Endothelial cell of umbilical vein (primary cell): ENCODE results near the gene IGHMBP2. TPM values are rescaled to one million over a fixed set of nuclear protein-coding genes. Genes with fewer than 3 reads are reported as not detected.

ENCODE experiments used
- BruUV-seq: library from RNA; stranded (reverse); fragments of 400-500 nt; replicated peaks from 2 replicates; lab custom pipeline; 2021; lab: Mats Ljungman, UMichigan
- CTCF ChIA-PET: fragments of 300-600, 350-600 bp; sonication (Branson Sonifier 250); formaldehyde crosslinking; loops from one replicate; lab custom pipeline; 2021; ENCODE audit warnings: antibody characterized with exemption, inconsistent platforms; lab: Charles Lee
- POLR2A ChIA-PET: fragments of 300-600, 350-600 bp; sonication (Branson Sonifier 250); formaldehyde crosslinking; loops from one replicate; lab custom pipeline; 2021; ENCODE audit warnings: antibody characterized with exemption, inconsistent platforms; lab: Charles Lee
- DNase-seq: peaks from one replicate; pipeline ENCODE4 v3.0.0-alpha.2; 2011; ENCODE audit warnings: low read depth, low spot score
- FAIRE-seq: peaks from 2 replicates; lab custom pipeline; 2011; peaks lifted over from hg19 to GRCh38; lab: Jason Lieb, UNC
- H2AFZ ChIP-seq: 2 replicates; pipeline ENCODE4 v1.6.0; 2012; ENCODE audit warnings: low read depth, low read length, control low read depth, inconsistent platforms
- H3K27ac ChIP-seq: 2 replicates; pipeline ENCODE4 v1.5.1; 2011; ENCODE audit warnings: low read depth, mild to moderate bottlenecking, control low read depth, low read length, moderate library complexity; ENCODE audit not compliant: insufficient read depth
- H3K27me3 ChIP-seq, 2 experiments: 2 replicates each; pipeline versions ENCODE4 v1.6.0 to v1.6.1; 2011; ENCODE audit warnings: low read length in 2 of 2, mixed read lengths in 1 of 2; ENCODE audit not compliant: control insufficient read depth in 2 of 2, insufficient read depth in 2 of 2
- H3K36me3 ChIP-seq, 2 experiments: 2 replicates in 1 of 2; 3 replicates in 1 of 2; pipeline ENCODE4 v1.5.1; 2011; ENCODE audit warnings: low read length in 2 of 2, mild to moderate bottlenecking in 1 of 2, moderate library complexity in 1 of 2; ENCODE audit not compliant: control insufficient read depth in 2 of 2, insufficient read depth in 2 of 2; ENCODE audit errors: extremely low read depth in 1 of 2
- H3K4me1 ChIP-seq: 3 replicates; pipeline ENCODE4 v1.5.1; 2011; ENCODE audit warnings: mild to moderate bottlenecking, low read length; ENCODE audit not compliant: control insufficient read depth, insufficient read depth; ENCODE audit errors: extremely low read depth
- H3K4me2 ChIP-seq: 2 replicates; pipeline ENCODE4 v1.6.1; 2011; ENCODE audit warnings: low read length, control low read depth, mixed read lengths; ENCODE audit not compliant: insufficient read depth
- H3K4me3 ChIP-seq, 3 experiments: fragments of 200-600 bp in 1 of 3; sonication (generic), shearing (Covaris generic) in 1 of 3; replicated peaks in 1 of 3; 2 replicates each; pipeline ENCODE4 v1.5.1; 2011 to 2016; ENCODE audit warnings: control low read depth in 3 of 3, low read length in 3 of 3, mild to moderate bottlenecking in 2 of 3, inconsistent platforms in 1 of 3, low read depth in 1 of 3, moderate library complexity in 1 of 3; ENCODE audit not compliant: insufficient read depth in 1 of 3
- H3K79me2 ChIP-seq: 2 replicates; pipeline ENCODE4 v1.6.0; 2012; ENCODE audit warnings: low read length, inconsistent platforms; ENCODE audit not compliant: control insufficient read depth, insufficient read depth
- H3K9ac ChIP-seq: replicated peaks from 2 replicates; pipeline ENCODE3; 2011; ENCODE audit warnings: low read length, control low read depth; ENCODE audit not compliant: insufficient read depth; ENCODE audit errors: extremely low read depth
- H3K9me1 ChIP-seq: replicated peaks from 3 replicates; pipeline ENCODE4 v1.6.0; 2011; ENCODE audit warnings: mild to moderate bottlenecking, low read length; ENCODE audit not compliant: control insufficient read depth, insufficient read depth; ENCODE audit errors: extremely low read depth
- H3K9me3 ChIP-seq: replicated peaks from 2 replicates; pipeline ENCODE4 v1.5.1; 2012; ENCODE audit warnings: low read length, inconsistent platforms; ENCODE audit not compliant: control insufficient read depth, insufficient read depth
- H4K20me1 ChIP-seq: replicated peaks from 2 replicates; pipeline ENCODE3; 2011; ENCODE audit warnings: mild to moderate bottlenecking, low read length; ENCODE audit not compliant: control insufficient read depth, insufficient read depth; ENCODE audit errors: extremely low read depth
- CTCF ChIP-seq, 2 donors: IDR thresholded peaks; 1 replicate in 1 of 2; 2 replicates in 1 of 2; pipeline ENCODE4 v1.5.1; 2011; ENCODE audit warnings: low read length in 2 of 2, mild to moderate bottlenecking in 2 of 2, moderate library complexity in 2 of 2, control low read depth in 1 of 2, inconsistent platforms in 1 of 2, low read depth in 1 of 2; ENCODE audit not compliant: insufficient read depth in 1 of 2; ENCODE audit errors: extremely low read depth in 1 of 2
- EZH2 ChIP-seq: IDR thresholded peaks from 2 replicates; pipeline ENCODE4 v1.6.1; 2012; ENCODE audit warnings: borderline replicate concordance, low read depth, mild to moderate bottlenecking, moderate library complexity, low read length, inconsistent platforms; ENCODE audit not compliant: severe bottlenecking
- FOS ChIP-seq: IDR thresholded peaks from 2 replicates; pipeline ENCODE4 v1.6.1; 2011; ENCODE audit warnings: mild to moderate bottlenecking, low read length, moderate library complexity, borderline replicate concordance; ENCODE audit not compliant: insufficient read depth
- GATA2 ChIP-seq: IDR thresholded peaks from 2 replicates; pipeline ENCODE4 v1.7.0; 2011; ENCODE audit warnings: low read depth, mild to moderate bottlenecking, moderate library complexity, mixed read lengths, low read length; ENCODE audit not compliant: insufficient read length, insufficient read depth
- JUN ChIP-seq: IDR thresholded peaks from 2 replicates; pipeline ENCODE4 v1.6.1; 2011; ENCODE audit warnings: borderline replicate concordance, low read depth; ENCODE audit not compliant: insufficient read length, insufficient read depth
- MAX ChIP-seq: IDR thresholded peaks from 2 replicates; pipeline ENCODE4 v1.6.1; 2011; ENCODE audit not compliant: insufficient read depth, insufficient read length
- MYC ChIP-seq: IDR thresholded peaks from one replicate; pipeline ENCODE4 v1.6.1; 2011; ENCODE audit warnings: mild to moderate bottlenecking, low read depth, low read length
- POLR2A ChIP-seq: IDR thresholded peaks from 2 replicates; pipeline ENCODE4 v1.6.1; 2012; ENCODE audit warnings: low read depth, mild to moderate bottlenecking, control low read depth, low read length
- POLR2AphosphoS5 ChIP-seq: IDR thresholded peaks from 2 replicates; pipeline ENCODE4 v1.6.1; 2012; ENCODE audit warnings: low read depth, mild to moderate bottlenecking, control low read depth, low read length, moderate library complexity; ENCODE audit not compliant: insufficient read depth
- dilution Hi-C: fragments of 300-500 bp; cut with MboI; formaldehyde crosslinking; loops from one replicate; pipeline ENCODE4 v1.15.0; 2019; ENCODE audit warnings: low sequenced_read_pairs; ENCODE audit not compliant: extremely low pct_ligation_motif_present
- intact Hi-C: fragments of 100-400 bp; cut with micrococcal nuclease; formaldehyde crosslinking; loops from one replicate; pipeline ENCODE4 v1.10.0; 2022
- polyA plus RNA-seq, 4 experiments: library from polyadenylated mRNA; depleted of rRNA in 3 of 4; stranded (reverse) in 3 of 4; unstranded in 1 of 4; fragments of >200 nt; gene quantifications; 2 replicates each; pipeline versions ENCODE4 v1.2.1 to v1.2.3, GENCODE V29; 2011 to 2012; ENCODE audit warnings: missing spikeins in 1 of 4
- total RNA-seq: library from RNA; stranded (reverse); gene quantifications from 2 replicates; pipeline ENCODE4 v1.2.3, GENCODE V29; 2021

Gene IGHMBP2
- total and polyA plus RNA-seq, 2 donors (not counting 3 experiments of a cell fraction or from before 2014, with no cell fraction given), result 10.9 to 25.1 TPM

- CTCF ChIA-PET, result no interaction called here
Measured at GRCh38 chr11:68897441-68897840, 6.2 kb upstream of the IGHMBP2 start.

More at GRCh38 chr11:68897441-68897840, 6.2 kb upstream of the IGHMBP2 start:
- no peak for DNase-seq
- peaks cover 13 to 34% of the 10 kb centered on the region in 2 experiments for H3K36me3 ChIP-seq
- no TSS peak for BruUV-seq
- FAIRE-seq, result no peak
- intact Hi-C loops, result no loop called here
- H3K4me3 ChIP-seq, result no peak overlapping the region
- H3K27me3 ChIP-seq, result no peaks in the 10 kb centered on the region
- TF ChIP-seq EZH2 (no peak), POLR2AphosphoS5 (no peak), POLR2A (no peak), GATA2 (no peak), FOS (no peak), MYC (no peak), CTCF (IDR thresholded peaks at IDR 0.05; ENCODE audit: extremely low read depth in 1 of 2, insufficient read depth in 1 of 2, low read depth in 1 of 2, low read length in 2 of 2) (no peak), MAX (no peak), JUN (no peak)
- H3K4me1 ChIP-seq, result peaks cover 2% of the 10 kb centered on the region
- no peak overlapping the region for H3K9ac ChIP-seq
- H3K27ac ChIP-seq, result no peak overlapping the region
- no peaks in the 10 kb centered on the region for H3K9me1 ChIP-seq
- H4K20me1 ChIP-seq, result no peaks in the 10 kb centered on the region
- dilution Hi-C loops, result no loop called here
- POLR2A ChIA-PET, result no interaction called here
- no peak overlapping the region for H3K4me2 ChIP-seq
- no peak overlapping the region for H2AFZ ChIP-seq
- peaks cover 19% of the 10 kb centered on the region for H3K79me2 ChIP-seq
- H3K9me3 ChIP-seq, result no peaks in the 10 kb centered on the region
